Measurements from ENCODE around the gene LRP10. TPM values are rescaled to one million over a fixed set of nuclear protein-coding genes. Genes with fewer than 3 reads are reported as not detected.
"Not testable (repeated sequence)": the region's sequence is repeated elsewhere in the genome, so short reads cannot be mapped to it uniquely, and the experiment has no call there.

Gene LRP10
- total RNA-seq, 1 experiment from 2014 or later = 42.7 TPM

- no peak overlapping the region for H3K4me2 ChIP-seq (ENCODE audit: low read length)
- no TSS peak for BruUV-seq (replicated peaks)
- no peak overlapping the region for H3K9ac ChIP-seq (ENCODE audit: low read length)
- no peaks in the 10 kb centered on the region for H4K20me1 ChIP-seq (ENCODE audit: insufficient read depth)
- H2AFZ ChIP-seq (ENCODE audit: low read depth, low read length, poor library complexity, severe bottlenecking) = no peak overlapping the region
- H3K27me3 ChIP-seq (ENCODE audit: insufficient read depth, low read length) = no peaks in the 10 kb centered on the region
- no peaks in the 10 kb centered on the region for H3K4me1 ChIP-seq (ENCODE audit: control insufficient read depth in 1 of 2, insufficient read depth in 2 of 2, low read length in 2 of 2)
- intact Hi-C loops (cut with micrococcal nuclease) = no loop called here
- H3K9me3 ChIP-seq (ENCODE audit: control insufficient read depth in 1 of 2, insufficient read depth in 1 of 2, low read depth in 1 of 2, low read length in 2 of 2) = no peaks in the 10 kb centered on the region
- DNase-seq (ENCODE audit: low read depth, low spot score) (no peak), ATAC-seq (no peak)
- ChIA-PET RAD21 (ENCODE audit: low non-redundant PET in 1 of 2, low total read pairs in 2 of 2, uncharacterized antibody in 2 of 2, unreplicated experiment in 2 of 2) (no interaction called here), POLR2A (no interaction called here), CTCF (no interaction called here)
- TF ChIP-seq ZFX (IDR thresholded peaks at IDR 0.05) = no peak
- no peak for TF ChIP-seq SP1 (IDR thresholded peaks at IDR 0.05; ENCODE audit: low read depth)
- TF ChIP-seq EGR1 (IDR thresholded peaks at IDR 0.05; ENCODE audit: low read depth) = no peak
- TF ChIP-seq, protein P1, sequence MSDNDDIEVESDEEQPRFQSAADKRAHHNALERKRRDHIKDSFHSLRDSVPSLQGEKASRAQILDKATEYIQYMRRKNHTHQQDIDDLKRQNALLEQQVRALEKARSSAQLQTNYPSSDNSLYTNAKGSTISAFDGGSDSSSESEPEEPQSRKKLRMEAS (IDR thresholded peaks at IDR 0.05) = no peak
- no peak for TF ChIP-seq YY1 (IDR thresholded peaks at IDR 0.05; ENCODE audit: extremely low read depth, insufficient replicate concordance, low read depth, low read length)
- no peak for TF ChIP-seq EZH2phosphoT487 (IDR thresholded peaks at IDR 0.05; ENCODE audit: borderline replicate concordance)
- TF ChIP-seq POLR2AphosphoS5 (IDR thresholded peaks at IDR 0.05; ENCODE audit: low read depth, low read length) = no peak
- no peak for TF ChIP-seq RAD21 (IDR thresholded peaks at IDR 0.05; ENCODE audit: low read depth)
- no peak for TF ChIP-seq ELF1 (IDR thresholded peaks at IDR 0.05; ENCODE audit: borderline replicate concordance, low read depth)
- TF ChIP-seq, protein P2, sequence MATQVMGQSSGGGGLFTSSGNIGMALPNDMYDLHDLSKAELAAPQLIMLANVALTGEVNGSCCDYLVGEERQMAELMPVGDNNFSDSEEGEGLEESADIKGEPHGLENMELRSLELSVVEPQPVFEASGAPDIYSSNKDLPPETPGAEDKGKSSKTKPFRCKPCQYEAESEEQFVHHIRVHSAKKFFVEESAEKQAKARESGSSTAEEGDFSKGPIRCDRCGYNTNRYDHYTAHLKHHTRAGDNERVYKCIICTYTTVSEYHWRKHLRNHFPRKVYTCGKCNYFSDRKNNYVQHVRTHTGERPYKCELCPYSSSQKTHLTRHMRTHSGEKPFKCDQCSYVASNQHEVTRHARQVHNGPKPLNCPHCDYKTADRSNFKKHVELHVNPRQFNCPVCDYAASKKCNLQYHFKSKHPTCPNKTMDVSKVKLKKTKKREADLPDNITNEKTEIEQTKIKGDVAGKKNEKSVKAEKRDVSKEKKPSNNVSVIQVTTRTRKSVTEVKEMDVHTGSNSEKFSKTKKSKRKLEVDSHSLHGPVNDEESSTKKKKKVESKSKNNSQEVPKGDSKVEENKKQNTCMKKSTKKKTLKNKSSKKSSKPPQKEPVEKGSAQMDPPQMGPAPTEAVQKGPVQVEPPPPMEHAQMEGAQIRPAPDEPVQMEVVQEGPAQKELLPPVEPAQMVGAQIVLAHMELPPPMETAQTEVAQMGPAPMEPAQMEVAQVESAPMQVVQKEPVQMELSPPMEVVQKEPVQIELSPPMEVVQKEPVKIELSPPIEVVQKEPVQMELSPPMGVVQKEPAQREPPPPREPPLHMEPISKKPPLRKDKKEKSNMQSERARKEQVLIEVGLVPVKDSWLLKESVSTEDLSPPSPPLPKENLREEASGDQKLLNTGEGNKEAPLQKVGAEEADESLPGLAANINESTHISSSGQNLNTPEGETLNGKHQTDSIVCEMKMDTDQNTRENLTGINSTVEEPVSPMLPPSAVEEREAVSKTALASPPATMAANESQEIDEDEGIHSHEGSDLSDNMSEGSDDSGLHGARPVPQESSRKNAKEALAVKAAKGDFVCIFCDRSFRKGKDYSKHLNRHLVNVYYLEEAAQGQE (IDR thresholded peaks at IDR 0.05; ENCODE audit: low read depth) = no peak
- TF ChIP-seq CEBPB (IDR thresholded peaks at IDR 0.05; ENCODE audit: low read depth) = no peak
- H3K79me2 ChIP-seq (ENCODE audit: insufficient read depth, low read length) = peaks cover 48% of the 10 kb centered on the region
- no peak overlapping the region for H3K4me3 ChIP-seq (replicated peaks in 1 of 2; ENCODE audit: low read depth in 1 of 2, low read length in 2 of 2)
- peaks cover 18 to 33% of the 10 kb centered on the region in 2 experiments for H3K36me3 ChIP-seq (ENCODE audit: control insufficient read depth in 1 of 2, insufficient read depth in 2 of 2, low read length in 2 of 2)
- no peaks in the 10 kb centered on the region for H3K9me2 ChIP-seq (ENCODE audit: insufficient read depth)
- no peak overlapping the region for H3K27ac ChIP-seq (ENCODE audit: low read depth, low read length)
Observed at GRCh38 chr14:22910916-22911315, 39.4 kb downstream of the LRP10 start.

- ATAC-seq; H4K20me1 ChIP-seq (ENCODE audit: insufficient read depth); H2AFZ ChIP-seq (ENCODE audit: low read depth, low read length, poor library complexity, severe bottlenecking); POLR2A ChIA-PET; H3K9ac ChIP-seq (ENCODE audit: low read length); H3K9me2 ChIP-seq (ENCODE audit: insufficient read depth); H3K4me3 ChIP-seq (replicated peaks in 1 of 2; ENCODE audit: low read depth in 1 of 2, low read length in 2 of 2); RAD21 ChIA-PET (ENCODE audit: low non-redundant PET in 1 of 2, low total read pairs in 2 of 2, uncharacterized antibody in 2 of 2, unreplicated experiment in 2 of 2); H3K27me3 ChIP-seq (ENCODE audit: insufficient read depth, low read length); H3K27ac ChIP-seq (ENCODE audit: low read depth, low read length); H3K4me2 ChIP-seq (ENCODE audit: low read length); BruUV-seq (replicated peaks); H3K9me3 ChIP-seq (ENCODE audit: control insufficient read depth in 1 of 2, insufficient read depth in 1 of 2, low read depth in 1 of 2, low read length in 2 of 2); DNase-seq (ENCODE audit: low read depth, low spot score); H3K36me3 ChIP-seq (ENCODE audit: control insufficient read depth in 1 of 2, insufficient read depth in 2 of 2, low read length in 2 of 2): not testable (repeated sequence)
- Histone ChIP-seq H3K4me1 (ENCODE audit: control insufficient read depth in 1 of 2, insufficient read depth in 2 of 2, low read length in 2 of 2) (peaks cover 9 to 11% of the 10 kb centered on the region in 2 experiments), H3K79me2 (ENCODE audit: insufficient read depth, low read length) (peaks cover 69% of the 10 kb centered on the region)
- intact Hi-C loops (cut with micrococcal nuclease) = loop anchor here (5.0 kb wide), 1 partner anchor 43 kb away; the partner anchor contains the start of gene LRP10
- CTCF ChIA-PET = interaction anchor here (1.2 kb wide), 1 partner anchor 13 kb away, joined by 3 read pairs; no protein-coding TSS in a partner anchor
Observed at GRCh38 chr14:22914836-22915235, 43.3 kb downstream of the LRP10 start.
